GM23338 (cell line): ENCODE data around the gene EFCAB6. TPM values are rescaled to one million over a fixed set of nuclear protein-coding genes. Genes with fewer than 3 reads are reported as not detected.

ENCODE experiments used
- ATAC-seq: fragments of 200-7000 bp; cut with Tn5 transposase; 3 replicates; pipeline ENCODE4 v1.9.1; 2020
- DNase-seq: peaks from one replicate; pipeline ENCODE4 v3.0.0-alpha.2; 2015; ENCODE audit warnings: low spot score
- H2AFZ ChIP-seq: fragments of 200-600 bp; sonication (generic); 2 replicates; pipeline ENCODE4 v1.8.0; 2016; ENCODE audit warnings: antibody characterized with exemption, mild to moderate bottlenecking, moderate library complexity
- H3F3A ChIP-seq: fragments of 200-600 bp; sonication (generic); replicated peaks from 2 replicates; pipeline ENCODE4 v1.8.0; 2017; ENCODE audit warnings: antibody characterized with exemption, mixed run types, low read depth
- H3K27ac ChIP-seq: fragments of 200-600 bp; sonication (generic); 2 replicates; pipeline ENCODE4 v1.6.1; 2016; ENCODE audit warnings: low read depth
- H3K27me3 ChIP-seq: fragments of 200-600 bp; sonication (generic); 2 replicates; pipeline ENCODE4 v1.8.0; 2016; ENCODE audit warnings: mild to moderate bottlenecking, mixed run types, moderate library complexity; ENCODE audit not compliant: insufficient read depth
- H3K36me3 ChIP-seq: fragments of 200-600 bp; sonication (generic); 2 replicates; pipeline ENCODE4 v1.8.0; 2016; ENCODE audit warnings: mild to moderate bottlenecking; ENCODE audit not compliant: insufficient read depth
- H3K4me1 ChIP-seq: fragments of 200-600 bp; sonication (generic); 2 replicates; pipeline ENCODE4 v1.8.0; 2016; ENCODE audit warnings: mild to moderate bottlenecking, moderate library complexity; ENCODE audit not compliant: insufficient read depth
- H3K4me2 ChIP-seq: fragments of 200-600 bp; sonication (generic); 2 replicates; pipeline ENCODE4 v1.7.1; 2017; ENCODE audit warnings: mixed run types
- H3K4me3 ChIP-seq: fragments of 200-600 bp; sonication (generic); 2 replicates; pipeline ENCODE4 v1.6.1; 2016; ENCODE audit warnings: mixed run types
- H3K79me2 ChIP-seq: fragments of 200-600 bp; sonication (generic); replicated peaks from 2 replicates; pipeline ENCODE4 v1.8.0; 2017; ENCODE audit warnings: mild to moderate bottlenecking; ENCODE audit not compliant: insufficient read depth
- H3K9me2 ChIP-seq: fragments of 200-600 bp; sonication (generic); 2 replicates; pipeline ENCODE4 v1.8.0; 2017; ENCODE audit not compliant: insufficient read depth
- H4K20me1 ChIP-seq: fragments of 200-600 bp; sonication (generic); replicated peaks from 2 replicates; pipeline ENCODE4 v1.8.0; 2017; ENCODE audit warnings: mild to moderate bottlenecking; ENCODE audit not compliant: insufficient read depth
- H3K27ac Mint-ChIP-seq: 2 replicates; pipeline ENCODE4 v1.8.0; 2020; ENCODE audit warnings: inconsistent platforms, mild to moderate bottlenecking, moderate library complexity, mixed read lengths
- H3K27me3 Mint-ChIP-seq: 3 replicates; pipeline ENCODE4 v1.8.0; 2022; ENCODE audit warnings: low read depth, mild to moderate bottlenecking, moderate library complexity, mixed read lengths, inconsistent platforms; ENCODE audit not compliant: insufficient read depth, poor library complexity
- H3K36me3 Mint-ChIP-seq: 3 replicates; pipeline ENCODE4 v1.8.0; 2021; ENCODE audit warnings: low read depth, mild to moderate bottlenecking, inconsistent platforms, moderate library complexity, mixed read lengths
- H3K4me1 Mint-ChIP-seq: 3 replicates; pipeline ENCODE4 v1.8.0; 2020; ENCODE audit warnings: mild to moderate bottlenecking, inconsistent platforms, mixed read lengths
- H3K4me3 Mint-ChIP-seq: 3 replicates; pipeline ENCODE4 v1.8.0; 2021; ENCODE audit warnings: moderate library complexity, mild to moderate bottlenecking, inconsistent platforms, mixed read lengths
- H3K9me3 Mint-ChIP-seq: 3 replicates; pipeline ENCODE4 v1.8.0; 2020; ENCODE audit warnings: moderate library complexity, mild to moderate bottlenecking, inconsistent platforms, mixed read lengths
- CREB1 ChIP-seq: fragments of 250-450 bp; sonication (Bioruptor Pico); IDR thresholded peaks from 2 replicates; pipeline ENCODE4 v1.5.0; 2020; ENCODE audit warnings: low read depth, mild to moderate bottlenecking, moderate library complexity
- EZH2phosphoT487 ChIP-seq: fragments of 200-600 bp; sonication (generic); IDR thresholded peaks from one replicate; pipeline ENCODE4 v1.8.1; 2018; ENCODE audit warnings: antibody characterized with exemption; ENCODE audit not compliant: unreplicated experiment
- JUNB ChIP-seq: IDR thresholded peaks from one replicate; pipeline ENCODE4 v1.6.1; 2016; ENCODE audit warnings: antibody characterized with exemption; ENCODE audit not compliant: unreplicated experiment
- NANOG ChIP-seq: IDR thresholded peaks from 2 replicates; pipeline ENCODE4 v1.6.1; 2016; ENCODE audit warnings: antibody characterized with exemption, borderline replicate concordance
- STAT1 ChIP-seq: IDR thresholded peaks from one replicate; pipeline ENCODE4 v1.6.1; 2016; ENCODE audit warnings: antibody characterized with exemption; ENCODE audit not compliant: unreplicated experiment
- polyA plus RNA-seq: library from polyadenylated mRNA; unstranded; fragments of >200 nt; fragmentation: Nextera tagmentation; extraction: Ambion mirVana; gene quantifications from 2 replicates; pipeline ENCODE4 v1.2.1, GENCODE V29; 2016
- total RNA-seq: library from RNA; depleted of rRNA; stranded (reverse); fragments of >200 nt; shearing (Covaris generic); gene quantifications from 2 replicates; pipeline ENCODE4 v1.2.3, GENCODE V29; 2014
- TF ChIP-seq, protein P1 (sequence below): fragments of 250-450 bp; sonication (Bioruptor Pico); IDR thresholded peaks from 2 replicates; pipeline ENCODE4 v1.5.0; 2020; ENCODE audit warnings: mild to moderate bottlenecking, moderate library complexity
- TF ChIP-seq, protein P2 (sequence below): IDR thresholded peaks from 2 replicates; pipeline ENCODE4 v1.6.1; 2016; ENCODE audit warnings: antibody characterized with exemption
- TF ChIP-seq, protein P3 (sequence below): IDR thresholded peaks from one replicate; pipeline ENCODE4 v1.6.1; 2018; ENCODE audit warnings: antibody characterized with exemption; ENCODE audit not compliant: unreplicated experiment

The EFCAB6 gene
- total and polyA plus RNA-seq, 2 experiments from 2014 or later = 1.1 to 1.8 TPM

DNA sequence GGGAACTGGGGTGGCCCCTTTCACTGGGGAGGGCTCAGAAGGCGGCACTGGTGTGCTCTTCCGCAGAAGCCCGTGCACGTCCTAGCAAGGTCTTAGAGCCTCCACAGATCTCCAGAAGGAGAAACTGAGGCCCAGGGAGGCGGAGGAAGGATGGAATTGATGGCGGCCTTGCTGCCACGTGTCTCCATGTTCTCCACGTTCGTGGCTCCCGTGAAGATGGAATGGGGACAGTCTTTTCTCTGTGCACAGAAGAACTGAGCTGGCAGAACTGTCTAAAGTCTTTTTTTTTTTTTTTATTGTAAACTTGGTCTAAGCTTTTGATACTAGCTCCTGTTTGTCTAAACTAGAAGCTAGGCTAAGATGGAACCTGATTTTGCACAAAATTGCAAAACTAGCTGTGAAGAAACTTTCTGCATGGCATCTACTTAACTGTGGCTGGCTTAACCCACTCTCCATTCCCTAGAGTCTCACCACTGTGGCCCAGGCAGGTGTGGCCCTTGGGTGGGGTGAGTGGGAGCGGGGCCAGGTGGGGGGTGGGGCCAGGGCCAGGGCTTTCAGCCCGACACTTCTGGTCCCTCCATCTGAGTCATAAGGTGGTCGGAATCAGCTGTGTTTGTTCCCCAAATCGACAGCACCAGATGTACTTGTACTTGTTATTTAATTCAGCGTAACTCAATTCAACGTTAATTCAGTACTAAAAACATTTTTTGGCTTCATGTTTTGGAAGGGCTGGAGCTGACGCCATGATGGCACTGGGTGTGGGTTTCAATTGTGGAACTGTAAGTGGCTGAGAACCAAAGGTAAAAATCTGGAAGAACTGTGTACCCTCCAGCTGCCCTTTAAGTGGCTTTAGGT is 279.6 kb downstream of the EFCAB6 start (continued):
- TF ChIP-seq, protein P1, sequence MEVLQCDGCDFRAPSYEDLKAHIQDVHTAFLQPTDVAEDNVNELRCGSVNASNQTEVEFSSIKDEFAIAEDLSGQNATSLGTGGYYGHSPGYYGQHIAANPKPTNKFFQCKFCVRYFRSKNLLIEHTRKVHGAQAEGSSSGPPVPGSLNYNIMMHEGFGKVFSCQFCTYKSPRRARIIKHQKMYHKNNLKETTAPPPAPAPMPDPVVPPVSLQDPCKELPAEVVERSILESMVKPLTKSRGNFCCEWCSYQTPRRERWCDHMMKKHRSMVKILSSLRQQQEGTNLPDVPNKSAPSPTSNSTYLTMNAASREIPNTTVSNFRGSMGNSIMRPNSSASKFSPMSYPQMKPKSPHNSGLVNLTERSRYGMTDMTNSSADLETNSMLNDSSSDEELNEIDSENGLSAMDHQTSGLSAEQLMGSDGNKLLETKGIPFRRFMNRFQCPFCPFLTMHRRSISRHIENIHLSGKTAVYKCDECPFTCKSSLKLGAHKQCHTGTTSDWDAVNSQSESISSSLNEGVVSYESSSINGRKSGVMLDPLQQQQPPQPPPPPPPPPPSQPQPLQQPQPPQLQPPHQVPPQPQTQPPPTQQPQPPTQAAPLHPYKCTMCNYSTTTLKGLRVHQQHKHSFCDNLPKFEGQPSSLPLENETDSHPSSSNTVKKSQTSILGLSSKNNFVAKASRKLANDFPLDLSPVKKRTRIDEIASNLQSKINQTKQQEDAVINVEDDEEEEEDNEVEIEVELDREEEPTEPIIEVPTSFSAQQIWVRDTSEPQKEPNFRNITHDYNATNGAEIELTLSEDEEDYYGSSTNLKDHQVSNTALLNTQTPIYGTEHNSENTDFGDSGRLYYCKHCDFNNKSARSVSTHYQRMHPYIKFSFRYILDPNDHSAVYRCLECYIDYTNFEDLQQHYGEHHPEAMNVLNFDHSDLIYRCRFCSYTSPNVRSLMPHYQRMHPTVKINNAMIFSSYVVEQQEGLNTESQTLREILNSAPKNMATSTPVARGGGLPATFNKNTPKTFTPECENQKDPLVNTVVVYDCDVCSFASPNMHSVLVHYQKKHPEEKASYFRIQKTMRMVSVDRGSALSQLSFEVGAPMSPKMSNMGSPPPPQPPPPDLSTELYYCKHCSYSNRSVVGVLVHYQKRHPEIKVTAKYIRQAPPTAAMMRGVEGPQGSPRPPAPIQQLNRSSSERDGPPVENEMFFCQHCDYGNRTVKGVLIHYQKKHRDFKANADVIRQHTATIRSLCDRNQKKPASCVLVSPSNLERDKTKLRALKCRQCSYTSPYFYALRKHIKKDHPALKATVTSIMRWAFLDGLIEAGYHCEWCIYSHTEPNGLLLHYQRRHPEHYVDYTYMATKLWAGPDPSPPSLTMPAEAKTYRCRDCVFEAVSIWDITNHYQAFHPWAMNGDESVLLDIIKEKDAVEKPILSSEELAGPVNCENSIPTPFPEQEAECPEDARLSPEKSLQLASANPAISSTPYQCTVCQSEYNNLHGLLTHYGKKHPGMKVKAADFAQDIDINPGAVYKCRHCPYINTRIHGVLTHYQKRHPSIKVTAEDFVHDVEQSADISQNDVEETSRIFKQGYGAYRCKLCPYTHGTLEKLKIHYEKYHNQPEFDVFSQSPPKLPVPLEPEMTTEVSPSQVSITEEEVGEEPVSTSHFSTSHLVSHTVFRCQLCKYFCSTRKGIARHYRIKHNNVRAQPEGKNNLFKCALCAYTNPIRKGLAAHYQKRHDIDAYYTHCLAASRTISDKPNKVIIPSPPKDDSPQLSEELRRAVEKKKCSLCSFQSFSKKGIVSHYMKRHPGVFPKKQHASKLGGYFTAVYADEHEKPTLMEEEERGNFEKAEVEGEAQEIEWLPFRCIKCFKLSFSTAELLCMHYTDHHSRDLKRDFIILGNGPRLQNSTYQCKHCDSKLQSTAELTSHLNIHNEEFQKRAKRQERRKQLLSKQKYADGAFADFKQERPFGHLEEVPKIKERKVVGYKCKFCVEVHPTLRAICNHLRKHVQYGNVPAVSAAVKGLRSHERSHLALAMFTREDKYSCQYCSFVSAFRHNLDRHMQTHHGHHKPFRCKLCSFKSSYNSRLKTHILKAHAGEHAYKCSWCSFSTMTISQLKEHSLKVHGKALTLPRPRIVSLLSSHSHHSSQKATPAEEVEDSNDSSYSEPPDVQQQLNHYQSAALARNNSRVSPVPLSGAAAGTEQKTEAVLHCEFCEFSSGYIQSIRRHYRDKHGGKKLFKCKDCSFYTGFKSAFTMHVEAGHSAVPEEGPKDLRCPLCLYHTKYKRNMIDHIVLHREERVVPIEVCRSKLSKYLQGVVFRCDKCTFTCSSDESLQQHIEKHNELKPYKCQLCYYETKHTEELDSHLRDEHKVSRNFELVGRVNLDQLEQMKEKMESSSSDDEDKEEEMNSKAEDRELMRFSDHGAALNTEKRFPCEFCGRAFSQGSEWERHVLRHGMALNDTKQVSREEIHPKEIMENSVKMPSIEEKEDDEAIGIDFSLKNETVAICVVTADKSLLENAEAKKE (CRISPR knock-in tag) = no peak

DNA sequence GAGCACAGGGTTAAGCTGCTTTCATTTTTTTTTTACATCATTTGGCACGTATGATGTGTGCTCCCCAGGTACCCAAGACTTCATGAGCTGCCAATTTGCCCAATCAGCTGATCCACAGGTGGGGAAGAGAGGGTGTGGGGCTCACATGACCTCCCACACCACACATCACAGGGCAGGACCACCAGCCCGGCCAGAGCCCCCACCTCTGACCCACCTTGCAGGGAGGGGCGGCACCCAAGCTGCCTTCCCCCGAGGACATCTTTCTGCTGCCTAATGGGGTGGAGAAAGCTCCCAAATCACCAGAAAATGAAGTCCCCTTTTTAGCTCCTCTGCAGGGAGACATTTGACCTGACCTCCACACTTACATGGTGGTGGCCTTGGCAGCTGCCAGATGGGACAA is 280.5 kb downstream of the EFCAB6 start:
- Histone ChIP-seq H3F3A (no peaks in the 10 kb centered on the region), H3K4me1 (no peaks in the 10 kb centered on the region), H3K4me3 (no peak overlapping the region), H2AFZ (no peak overlapping the region), H3K27me3 (no peaks in the 10 kb centered on the region), H4K20me1 (no peaks in the 10 kb centered on the region), H3K27ac (no peak overlapping the region), H3K4me2 (no peak overlapping the region), H3K79me2 (no peaks in the 10 kb centered on the region), H3K9me2 (peaks cover 5% of the 10 kb centered on the region; the same call in 1 of the 2 replicates), H3K36me3 (no peaks in the 10 kb centered on the region)
- peaks cover 6% of the 10 kb centered on the region for H3K27me3 Mint-ChIP-seq
- ATAC-seq (no peak), DNase-seq (no peak)
- H3K4me3 Mint-ChIP-seq = no peak overlapping the region
- H3K27ac Mint-ChIP-seq = no peak overlapping the region
- H3K4me1 Mint-ChIP-seq = peaks cover 6% of the 10 kb centered on the region
- peaks cover 8% of the 10 kb centered on the region; the same call in 2 of the 3 replicates for H3K9me3 Mint-ChIP-seq
- peaks cover 8% of the 10 kb centered on the region; the same call in 2 of the 3 replicates for H3K36me3 Mint-ChIP-seq
- TF ChIP-seq NANOG = no peak
- TF ChIP-seq, protein P2, sequence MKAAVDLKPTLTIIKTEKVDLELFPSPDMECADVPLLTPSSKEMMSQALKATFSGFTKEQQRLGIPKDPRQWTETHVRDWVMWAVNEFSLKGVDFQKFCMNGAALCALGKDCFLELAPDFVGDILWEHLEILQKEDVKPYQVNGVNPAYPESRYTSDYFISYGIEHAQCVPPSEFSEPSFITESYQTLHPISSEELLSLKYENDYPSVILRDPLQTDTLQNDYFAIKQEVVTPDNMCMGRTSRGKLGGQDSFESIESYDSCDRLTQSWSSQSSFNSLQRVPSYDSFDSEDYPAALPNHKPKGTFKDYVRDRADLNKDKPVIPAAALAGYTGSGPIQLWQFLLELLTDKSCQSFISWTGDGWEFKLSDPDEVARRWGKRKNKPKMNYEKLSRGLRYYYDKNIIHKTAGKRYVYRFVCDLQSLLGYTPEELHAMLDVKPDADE = no peak
- no peak for TF ChIP-seq CREB1 (CRISPR knock-in tag)
- no peak for TF ChIP-seq JUNB
- TF ChIP-seq, protein P3, sequence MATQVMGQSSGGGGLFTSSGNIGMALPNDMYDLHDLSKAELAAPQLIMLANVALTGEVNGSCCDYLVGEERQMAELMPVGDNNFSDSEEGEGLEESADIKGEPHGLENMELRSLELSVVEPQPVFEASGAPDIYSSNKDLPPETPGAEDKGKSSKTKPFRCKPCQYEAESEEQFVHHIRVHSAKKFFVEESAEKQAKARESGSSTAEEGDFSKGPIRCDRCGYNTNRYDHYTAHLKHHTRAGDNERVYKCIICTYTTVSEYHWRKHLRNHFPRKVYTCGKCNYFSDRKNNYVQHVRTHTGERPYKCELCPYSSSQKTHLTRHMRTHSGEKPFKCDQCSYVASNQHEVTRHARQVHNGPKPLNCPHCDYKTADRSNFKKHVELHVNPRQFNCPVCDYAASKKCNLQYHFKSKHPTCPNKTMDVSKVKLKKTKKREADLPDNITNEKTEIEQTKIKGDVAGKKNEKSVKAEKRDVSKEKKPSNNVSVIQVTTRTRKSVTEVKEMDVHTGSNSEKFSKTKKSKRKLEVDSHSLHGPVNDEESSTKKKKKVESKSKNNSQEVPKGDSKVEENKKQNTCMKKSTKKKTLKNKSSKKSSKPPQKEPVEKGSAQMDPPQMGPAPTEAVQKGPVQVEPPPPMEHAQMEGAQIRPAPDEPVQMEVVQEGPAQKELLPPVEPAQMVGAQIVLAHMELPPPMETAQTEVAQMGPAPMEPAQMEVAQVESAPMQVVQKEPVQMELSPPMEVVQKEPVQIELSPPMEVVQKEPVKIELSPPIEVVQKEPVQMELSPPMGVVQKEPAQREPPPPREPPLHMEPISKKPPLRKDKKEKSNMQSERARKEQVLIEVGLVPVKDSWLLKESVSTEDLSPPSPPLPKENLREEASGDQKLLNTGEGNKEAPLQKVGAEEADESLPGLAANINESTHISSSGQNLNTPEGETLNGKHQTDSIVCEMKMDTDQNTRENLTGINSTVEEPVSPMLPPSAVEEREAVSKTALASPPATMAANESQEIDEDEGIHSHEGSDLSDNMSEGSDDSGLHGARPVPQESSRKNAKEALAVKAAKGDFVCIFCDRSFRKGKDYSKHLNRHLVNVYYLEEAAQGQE = no peak
- TF ChIP-seq EZH2phosphoT487 = no peak
- no peak for TF ChIP-seq STAT1
